DOHH2 (cell line): Measurements from ENCODE around the gene HMGB1.

Source experiments
- H3F3A ChIP-seq: fragments of 200-600 bp; sonication (generic), shearing (Covaris generic); 2 replicates; pipeline ENCODE4 v1.6.0; 2016; ENCODE audit warnings: antibody characterized with exemption, mild to moderate bottlenecking; ENCODE audit not compliant: control insufficient read depth, insufficient read depth
- H3K27ac ChIP-seq: fragments of 200-600 bp; sonication (generic); 2 replicates; pipeline ENCODE4 v1.5.1; 2014; ENCODE audit warnings: low read depth, mild to moderate bottlenecking, low read length, moderate library complexity
- H3K27me3 ChIP-seq: fragments of 200-600 bp; sonication (generic); 2 replicates; pipeline ENCODE4 v1.6.1; 2014; ENCODE audit warnings: mild to moderate bottlenecking, low read length, mixed read lengths; ENCODE audit not compliant: control insufficient read depth
- H3K36me3 ChIP-seq: fragments of 200-600 bp; sonication (generic); 2 replicates; pipeline ENCODE4 v1.6.1; 2014; ENCODE audit warnings: mild to moderate bottlenecking, low read length, moderate library complexity, mixed read lengths; ENCODE audit not compliant: control insufficient read depth
- H3K4me1 ChIP-seq: fragments of 200-600 bp; sonication (generic); 2 replicates; pipeline ENCODE4 v1.6.1; 2014; ENCODE audit warnings: mild to moderate bottlenecking, low read length, mixed read lengths; ENCODE audit not compliant: control insufficient read depth
- H3K4me2 ChIP-seq: fragments of 200-600 bp; sonication (generic); 2 replicates; pipeline ENCODE4 v1.6.0; 2014; ENCODE audit warnings: mild to moderate bottlenecking, low read length, moderate library complexity
- H3K4me3 ChIP-seq: fragments of 200-600 bp; sonication (generic); 2 replicates; pipeline ENCODE4 v1.5.1; 2014; ENCODE audit warnings: mild to moderate bottlenecking, low read length, mixed read lengths
- H3K79me2 ChIP-seq: fragments of 200-600 bp; sonication (generic); 2 replicates; pipeline ENCODE4 v1.6.1; 2014; ENCODE audit warnings: mild to moderate bottlenecking, low read length, mixed read lengths; ENCODE audit not compliant: control insufficient read depth
- H3K9me2 ChIP-seq: fragments of 200-600 bp; sonication (generic); replicated peaks from 2 replicates; pipeline ENCODE4 v1.6.1; 2014; ENCODE audit warnings: mild to moderate bottlenecking, low read length, mixed read lengths; ENCODE audit not compliant: control insufficient read depth
- H3K9me3 ChIP-seq: fragments of 200-600 bp; sonication (generic); 2 replicates; pipeline ENCODE4 v1.6.1; 2014; ENCODE audit warnings: antibody characterized with exemption, low read length, mixed read lengths; ENCODE audit not compliant: control insufficient read depth, insufficient read depth
- H4K20me1 ChIP-seq: fragments of 200-600 bp; sonication (generic); 2 replicates; pipeline ENCODE4 v1.6.0; 2014; ENCODE audit warnings: low read depth, mild to moderate bottlenecking, antibody characterized with exemption, low read length, moderate library complexity; ENCODE audit not compliant: control insufficient read depth, insufficient read depth
- EZH2phosphoT487 ChIP-seq: fragments of 200-600 bp; sonication (generic); IDR thresholded peaks from 2 replicates; pipeline ENCODE4 v1.6.1; 2017; ENCODE audit warnings: borderline replicate concordance, mild to moderate bottlenecking, antibody characterized with exemption, low read length, moderate library complexity, mixed read lengths
- TF ChIP-seq, protein P1 (sequence below): fragments of 200-600 bp; sonication (generic); IDR thresholded peaks from one replicate; pipeline ENCODE4 v1.5.1; 2014; ENCODE audit warnings: antibody characterized with exemption, mild to moderate bottlenecking, low read depth, low read length; ENCODE audit not compliant: poor library complexity, severe bottlenecking

HMGB1 gene

DNA sequence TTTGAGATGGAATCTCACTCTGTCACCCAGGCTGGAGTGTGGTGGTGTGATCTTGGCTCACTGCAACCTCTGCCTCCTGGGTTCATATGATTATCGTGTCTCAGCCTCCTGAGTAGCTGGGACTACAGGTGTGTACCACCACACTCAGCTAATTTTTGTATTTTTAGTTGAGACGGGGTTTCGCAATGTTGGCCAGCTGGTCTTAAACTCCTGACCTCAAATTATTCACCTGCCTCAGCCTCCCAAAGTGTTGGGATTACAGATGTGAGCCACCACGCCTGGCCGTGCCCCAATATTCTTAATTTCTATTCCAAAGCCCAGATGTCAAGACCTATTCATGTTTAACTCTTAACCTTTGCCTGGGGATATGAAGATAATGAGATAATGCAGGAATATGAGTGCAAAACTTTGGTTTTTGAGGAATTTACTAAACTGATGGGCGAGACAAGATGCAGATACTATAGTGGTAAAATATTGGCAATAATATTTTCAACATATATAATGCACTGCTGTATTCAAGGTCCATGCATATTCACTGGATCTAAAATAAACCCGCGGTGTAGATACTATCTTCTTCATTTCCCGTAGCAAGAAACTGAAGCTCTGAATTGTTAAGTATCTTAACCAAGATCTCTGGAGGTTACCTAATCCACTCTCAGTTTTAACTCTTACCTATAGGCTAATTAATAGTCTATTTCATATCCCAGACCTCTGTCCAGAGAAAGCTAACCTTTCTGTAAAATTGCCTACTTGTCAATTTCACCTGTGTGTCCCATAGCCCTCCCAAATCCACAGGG lies 43.7 kb upstream of the HMGB1 start:
- Histone ChIP-seq H3K9me2 (no peaks in the 10 kb centered on the region), H3K27me3 (no peaks in the 10 kb centered on the region), H3F3A (no peaks in the 10 kb centered on the region), H3K36me3 (no peaks in the 10 kb centered on the region), H3K4me2 (no peak overlapping the region), H3K79me2 (no peaks in the 10 kb centered on the region), H4K20me1 (no peaks in the 10 kb centered on the region), H3K4me1 (no peaks in the 10 kb centered on the region), H3K4me3 (no peak overlapping the region), H3K9me3 (no peaks in the 10 kb centered on the region), H3K27ac (no peak overlapping the region)
- TF ChIP-seq, protein P1, sequence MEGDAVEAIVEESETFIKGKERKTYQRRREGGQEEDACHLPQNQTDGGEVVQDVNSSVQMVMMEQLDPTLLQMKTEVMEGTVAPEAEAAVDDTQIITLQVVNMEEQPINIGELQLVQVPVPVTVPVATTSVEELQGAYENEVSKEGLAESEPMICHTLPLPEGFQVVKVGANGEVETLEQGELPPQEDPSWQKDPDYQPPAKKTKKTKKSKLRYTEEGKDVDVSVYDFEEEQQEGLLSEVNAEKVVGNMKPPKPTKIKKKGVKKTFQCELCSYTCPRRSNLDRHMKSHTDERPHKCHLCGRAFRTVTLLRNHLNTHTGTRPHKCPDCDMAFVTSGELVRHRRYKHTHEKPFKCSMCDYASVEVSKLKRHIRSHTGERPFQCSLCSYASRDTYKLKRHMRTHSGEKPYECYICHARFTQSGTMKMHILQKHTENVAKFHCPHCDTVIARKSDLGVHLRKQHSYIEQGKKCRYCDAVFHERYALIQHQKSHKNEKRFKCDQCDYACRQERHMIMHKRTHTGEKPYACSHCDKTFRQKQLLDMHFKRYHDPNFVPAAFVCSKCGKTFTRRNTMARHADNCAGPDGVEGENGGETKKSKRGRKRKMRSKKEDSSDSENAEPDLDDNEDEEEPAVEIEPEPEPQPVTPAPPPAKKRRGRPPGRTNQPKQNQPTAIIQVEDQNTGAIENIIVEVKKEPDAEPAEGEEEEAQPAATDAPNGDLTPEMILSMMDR: no peak
- no peak for TF ChIP-seq EZH2phosphoT487

GRCh38 chr13:30504081-30504480 lies 38.3 kb upstream of the HMGB1 start:
- Histone ChIP-seq H3K79me2 (no peaks in the 10 kb centered on the region), H3F3A (no peaks in the 10 kb centered on the region), H3K9me3 (no peaks in the 10 kb centered on the region), H3K36me3 (no peaks in the 10 kb centered on the region), H3K27ac (no peak overlapping the region), H3K27me3 (no peaks in the 10 kb centered on the region), H4K20me1 (no peaks in the 10 kb centered on the region), H3K4me1 (no peaks in the 10 kb centered on the region), H3K4me3 (no peak overlapping the region), H3K9me2 (no peaks in the 10 kb centered on the region), H3K4me2 (no peak overlapping the region)
- no peak for TF ChIP-seq EZH2phosphoT487
- TF ChIP-seq, protein P1: no peak

- Histone ChIP-seq H4K20me1 (no peaks in the 10 kb centered on the region), H3K9me3 (no peaks in the 10 kb centered on the region), H3K36me3 (no peaks in the 10 kb centered on the region), H3K27ac (no peak overlapping the region), H3K9me2 (no peaks in the 10 kb centered on the region), H3K79me2 (no peaks in the 10 kb centered on the region), H3K27me3 (no peaks in the 10 kb centered on the region), H3K4me1 (no peaks in the 10 kb centered on the region), H3K4me2 (no peak overlapping the region), H3F3A (no peaks in the 10 kb centered on the region), H3K4me3 (no peak overlapping the region)
- TF ChIP-seq, protein P1: no peak
- no peak for TF ChIP-seq EZH2phosphoT487
Observed at GRCh38 chr13:30502237-30502636, 36.5 kb upstream of the HMGB1 start.
